ENCODE measurements around the gene MLLT3. TPM values are rescaled to one million over a fixed set of nuclear protein-coding genes. Genes with fewer than 3 reads are reported as not detected.

The MLLT3 gene
- total RNA-seq, 4 donors from 2014 or later, result 29.8 to 51.0 (median 47.1) TPM

GRCh38 chr9:20500101-20500500 is 122.2 kb downstream of the MLLT3 start:
- H3K4me3 ChIP-seq (replicated peaks in 1 of 3), result no peak overlapping the region
- peaks cover 0 to 11% of the 10 kb centered on the region in 2 donors for H3K4me1 ChIP-seq
- H3K9me3 ChIP-seq, result no peaks in the 10 kb centered on the region
- intact Hi-C loops (cut with DNase I), result no loop called here
- no peak overlapping the region for H3K27ac ChIP-seq
- H3K36me3 ChIP-seq, result no peaks in the 10 kb centered on the region
- no peak for DNase-seq
- H3K27me3 ChIP-seq, result no peaks in the 10 kb centered on the region
- WGBS, 2 donors, result 87 to 98% methylated on average over 2 of the region's 2 CpGs
- no peak for TF ChIP-seq POLR2A (IDR thresholded peaks at IDR 0.05)
- TF ChIP-seq, protein P1, sequence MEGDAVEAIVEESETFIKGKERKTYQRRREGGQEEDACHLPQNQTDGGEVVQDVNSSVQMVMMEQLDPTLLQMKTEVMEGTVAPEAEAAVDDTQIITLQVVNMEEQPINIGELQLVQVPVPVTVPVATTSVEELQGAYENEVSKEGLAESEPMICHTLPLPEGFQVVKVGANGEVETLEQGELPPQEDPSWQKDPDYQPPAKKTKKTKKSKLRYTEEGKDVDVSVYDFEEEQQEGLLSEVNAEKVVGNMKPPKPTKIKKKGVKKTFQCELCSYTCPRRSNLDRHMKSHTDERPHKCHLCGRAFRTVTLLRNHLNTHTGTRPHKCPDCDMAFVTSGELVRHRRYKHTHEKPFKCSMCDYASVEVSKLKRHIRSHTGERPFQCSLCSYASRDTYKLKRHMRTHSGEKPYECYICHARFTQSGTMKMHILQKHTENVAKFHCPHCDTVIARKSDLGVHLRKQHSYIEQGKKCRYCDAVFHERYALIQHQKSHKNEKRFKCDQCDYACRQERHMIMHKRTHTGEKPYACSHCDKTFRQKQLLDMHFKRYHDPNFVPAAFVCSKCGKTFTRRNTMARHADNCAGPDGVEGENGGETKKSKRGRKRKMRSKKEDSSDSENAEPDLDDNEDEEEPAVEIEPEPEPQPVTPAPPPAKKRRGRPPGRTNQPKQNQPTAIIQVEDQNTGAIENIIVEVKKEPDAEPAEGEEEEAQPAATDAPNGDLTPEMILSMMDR (IDR thresholded peaks at IDR 0.05), result no peak

DNA sequence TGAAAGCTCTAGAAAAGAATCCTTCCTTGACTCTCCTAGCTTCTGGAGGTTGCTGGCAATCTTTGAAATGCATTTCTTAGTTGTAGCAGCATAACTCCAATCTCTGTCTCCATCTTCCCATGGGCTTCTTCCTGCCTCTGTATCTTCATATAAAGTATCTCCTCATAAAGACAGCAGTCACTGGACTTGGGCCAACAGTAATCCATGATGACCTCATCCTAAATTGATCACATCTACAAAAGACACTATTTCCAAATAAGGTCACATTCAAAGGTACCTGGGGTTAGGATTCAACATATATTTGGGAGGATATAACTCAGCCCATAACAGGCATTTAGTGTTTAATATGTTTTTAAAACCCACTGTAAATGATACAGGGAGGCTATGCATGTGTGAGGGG is 123.3 kb downstream of the MLLT3 start:
- no peak for DNase-seq
- no peaks in the 10 kb centered on the region for H3K27me3 ChIP-seq
- H3K4me1 ChIP-seq, result peaks cover 0 to 11% of the 10 kb centered on the region in 2 donors
- no peak overlapping the region for H3K4me3 ChIP-seq (replicated peaks in 1 of 3)
- no peak overlapping the region for H3K27ac ChIP-seq
- intact Hi-C loops (cut with DNase I), result no loop called here
- no peaks in the 10 kb centered on the region for H3K36me3 ChIP-seq
- TF ChIP-seq POLR2A (IDR thresholded peaks at IDR 0.05), result no peak
- TF ChIP-seq, protein P1 (IDR thresholded peaks at IDR 0.05), result no peak
- no peaks in the 10 kb centered on the region for H3K9me3 ChIP-seq

- H3K4me1 ChIP-seq, result peaks cover 0 to 11% of the 10 kb centered on the region in 2 donors
- H3K27ac ChIP-seq, result no peak overlapping the region
- no peaks in the 10 kb centered on the region for H3K27me3 ChIP-seq
- intact Hi-C loops (cut with DNase I), result no loop called here
- no peak for DNase-seq
- TF ChIP-seq, protein P1 (IDR thresholded peaks at IDR 0.05), result no peak
- no peak for TF ChIP-seq POLR2A (IDR thresholded peaks at IDR 0.05)
- H3K36me3 ChIP-seq, result no peaks in the 10 kb centered on the region
- WGBS, 2 donors, result 92 to 94% methylated on average over 2 of the region's 2 CpGs
- H3K4me3 ChIP-seq (replicated peaks in 1 of 3), result no peak overlapping the region
- H3K9me3 ChIP-seq, result no peaks in the 10 kb centered on the region
Measured at GRCh38 chr9:20496328-20496727, 126.0 kb downstream of the MLLT3 start.

DNA sequence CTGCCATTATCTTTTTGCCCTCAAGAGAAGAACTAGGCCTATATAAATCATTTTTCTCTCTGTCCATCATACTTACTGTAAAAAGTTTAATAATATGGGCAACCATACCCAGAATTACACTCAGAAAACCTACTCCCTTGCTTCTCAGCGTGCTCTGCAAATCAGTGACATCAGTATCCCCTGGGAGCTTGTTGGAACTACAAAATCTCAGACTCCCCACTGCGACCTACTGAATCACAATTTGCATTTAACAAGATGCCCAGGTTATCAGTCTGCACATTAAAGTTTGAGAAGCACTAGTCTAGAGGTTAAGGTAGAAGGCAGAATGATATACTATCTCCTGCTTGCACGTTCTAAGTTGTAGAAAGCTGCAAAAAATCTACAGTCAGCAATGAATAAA is 127.2 kb downstream of the MLLT3 start:
- no peak overlapping the region for H3K4me3 ChIP-seq (replicated peaks in 1 of 3)
- intact Hi-C loops (cut with DNase I), result no loop called here
- H3K9me3 ChIP-seq, result no peaks in the 10 kb centered on the region
- H3K27ac ChIP-seq, result no peak overlapping the region
- no peaks in the 10 kb centered on the region for H3K27me3 ChIP-seq
- H3K4me1 ChIP-seq, result peaks cover 0 to 11% of the 10 kb centered on the region in 2 donors
- DNase-seq, result no peak
- no peak for TF ChIP-seq POLR2A (IDR thresholded peaks at IDR 0.05)
- TF ChIP-seq, protein P1 (IDR thresholded peaks at IDR 0.05), result no peak
- H3K36me3 ChIP-seq, result no peaks in the 10 kb centered on the region
- 85 to 88% methylated on average over 3 of the region's 3 CpGs for WGBS, 2 donors

GRCh38 chr9:20494035-20494434 is 128.3 kb downstream of the MLLT3 start:
- intact Hi-C loops (cut with DNase I), result no loop called here
- no peaks in the 10 kb centered on the region for H3K27me3 ChIP-seq
- 88 to 91% methylated on average over 1 of the region's 1 CpG for WGBS, 2 donors
- H3K36me3 ChIP-seq, result no peaks in the 10 kb centered on the region
- no peak for TF ChIP-seq POLR2A (IDR thresholded peaks at IDR 0.05)
- TF ChIP-seq, protein P1 (IDR thresholded peaks at IDR 0.05), result no peak
- DNase-seq, result no peak
- H3K9me3 ChIP-seq, result no peaks in the 10 kb centered on the region
- no peak overlapping the region for H3K27ac ChIP-seq
- peaks cover 0 to 11% of the 10 kb centered on the region in 2 donors for H3K4me1 ChIP-seq
- H3K4me3 ChIP-seq (replicated peaks in 1 of 3), result no peak overlapping the region

All from thyroid gland (tissue), 4 donors.